ENCODE data around the gene MLYCD.
A peak's percentile ranks its signal among the peaks of the same experiment; 100 is the strongest.

The MLYCD gene

GRCh38 chr16:83953796-83954576 lies 55.1 kb downstream of the MLYCD start:
- Histone ChIP-seq H3K27ac (ENCODE audit: insufficient read depth, low read length, poor library complexity, severe bottlenecking) (no peak overlapping the region), H3K9me3 (ENCODE audit: control insufficient read depth, low read length) (no peaks in the 10 kb centered on the region), H3K36me3 (ENCODE audit: control insufficient read depth, insufficient read depth, low read length) (no peaks in the 10 kb centered on the region), H3K4me1 (ENCODE audit: control insufficient read depth, insufficient read depth, low read length, poor library complexity, severe bottlenecking) (no peaks in the 10 kb centered on the region), H3K4me3 (ENCODE audit: insufficient read depth, low read depth, low read length, poor library complexity, severe bottlenecking) (no peak overlapping the region), H3K27me3 (replicated peaks; ENCODE audit: control insufficient read depth, insufficient read depth, low read length, poor library complexity, severe bottlenecking) (peaks cover 15% of the 10 kb centered on the region)
- DNase-seq, result no peak

- H3K9me3 ChIP-seq (ENCODE audit: control insufficient read depth, low read length), result no peaks in the 10 kb centered on the region
- peaks cover 15% of the 10 kb centered on the region for H3K27me3 ChIP-seq (replicated peaks; ENCODE audit: control insufficient read depth, insufficient read depth, low read length, poor library complexity, severe bottlenecking)
- H3K36me3 ChIP-seq (ENCODE audit: control insufficient read depth, insufficient read depth, low read length), result no peaks in the 10 kb centered on the region
- DNase-seq, result no peak
- no peaks in the 10 kb centered on the region for H3K4me1 ChIP-seq (ENCODE audit: control insufficient read depth, insufficient read depth, low read length, poor library complexity, severe bottlenecking)
- no peak overlapping the region for H3K27ac ChIP-seq (ENCODE audit: insufficient read depth, low read length, poor library complexity, severe bottlenecking)
- H3K4me3 ChIP-seq (ENCODE audit: insufficient read depth, low read depth, low read length, poor library complexity, severe bottlenecking), result no peak overlapping the region
These were observed 55.7 kb downstream of the MLYCD start for GRCh38 chr16:83954577-83955016.

GRCh38 chr16:83955218-83956130 lies 56.6 kb downstream of the MLYCD start:
- no peaks in the 10 kb centered on the region for H3K9me3 ChIP-seq (ENCODE audit: control insufficient read depth, low read length)
- H3K27me3 ChIP-seq (replicated peaks; ENCODE audit: control insufficient read depth, insufficient read depth, low read length, poor library complexity, severe bottlenecking), result peaks cover 15% of the 10 kb centered on the region
- no peaks in the 10 kb centered on the region for H3K4me1 ChIP-seq (ENCODE audit: control insufficient read depth, insufficient read depth, low read length, poor library complexity, severe bottlenecking)
- no peak overlapping the region for H3K4me3 ChIP-seq (ENCODE audit: insufficient read depth, low read depth, low read length, poor library complexity, severe bottlenecking)
- no peak overlapping the region for H3K27ac ChIP-seq (ENCODE audit: insufficient read depth, low read length, poor library complexity, severe bottlenecking)
- no peak for DNase-seq
- no peaks in the 10 kb centered on the region for H3K36me3 ChIP-seq (ENCODE audit: control insufficient read depth, insufficient read depth, low read length)

- DNase-seq, result peak; percentile 18 to 42 (median 19)
- no peak overlapping the region for H3K27ac ChIP-seq (ENCODE audit: insufficient read depth, low read length, poor library complexity, severe bottlenecking)
- H3K9me3 ChIP-seq (ENCODE audit: control insufficient read depth, low read length), result no peaks in the 10 kb centered on the region
- no peaks in the 10 kb centered on the region for H3K36me3 ChIP-seq (ENCODE audit: control insufficient read depth, insufficient read depth, low read length)
- H3K4me1 ChIP-seq (ENCODE audit: control insufficient read depth, insufficient read depth, low read length, poor library complexity, severe bottlenecking), result no peaks in the 10 kb centered on the region
- peaks cover 15% of the 10 kb centered on the region for H3K27me3 ChIP-seq (replicated peaks; ENCODE audit: control insufficient read depth, insufficient read depth, low read length, poor library complexity, severe bottlenecking)
- H3K4me3 ChIP-seq (ENCODE audit: insufficient read depth, low read depth, low read length, poor library complexity, severe bottlenecking), result no peak overlapping the region
These were observed 57.7 kb downstream of the MLYCD start for GRCh38 chr16:83956336-83957289.

- Histone ChIP-seq H3K4me3 (ENCODE audit: insufficient read depth, low read depth, low read length, poor library complexity, severe bottlenecking) (no peak overlapping the region), H3K27ac (ENCODE audit: insufficient read depth, low read length, poor library complexity, severe bottlenecking) (no peak overlapping the region), H3K27me3 (replicated peaks; ENCODE audit: control insufficient read depth, insufficient read depth, low read length, poor library complexity, severe bottlenecking) (peaks cover 15% of the 10 kb centered on the region), H3K4me1 (ENCODE audit: control insufficient read depth, insufficient read depth, low read length, poor library complexity, severe bottlenecking) (no peaks in the 10 kb centered on the region), H3K36me3 (ENCODE audit: control insufficient read depth, insufficient read depth, low read length) (no peaks in the 10 kb centered on the region), H3K9me3 (ENCODE audit: control insufficient read depth, low read length) (no peaks in the 10 kb centered on the region)
- DNase-seq, result no peak
These were observed 58.5 kb downstream of the MLYCD start for GRCh38 chr16:83957296-83957855.

- Histone ChIP-seq H3K27me3 (replicated peaks; ENCODE audit: control insufficient read depth, insufficient read depth, low read length, poor library complexity, severe bottlenecking) (peaks cover 9% of the 10 kb centered on the region), H3K27ac (ENCODE audit: insufficient read depth, low read length, poor library complexity, severe bottlenecking) (no peak overlapping the region), H3K4me1 (ENCODE audit: control insufficient read depth, insufficient read depth, low read length, poor library complexity, severe bottlenecking) (no peaks in the 10 kb centered on the region), H3K36me3 (ENCODE audit: control insufficient read depth, insufficient read depth, low read length) (no peaks in the 10 kb centered on the region), H3K9me3 (ENCODE audit: control insufficient read depth, low read length) (no peaks in the 10 kb centered on the region), H3K4me3 (ENCODE audit: insufficient read depth, low read depth, low read length, poor library complexity, severe bottlenecking) (no peak overlapping the region)
- no peak for DNase-seq
These were observed 59.4 kb downstream of the MLYCD start for GRCh38 chr16:83958137-83958845.

- no peak overlapping the region for H3K27ac ChIP-seq (ENCODE audit: insufficient read depth, low read length, poor library complexity, severe bottlenecking)
- no peaks in the 10 kb centered on the region for H3K9me3 ChIP-seq (ENCODE audit: control insufficient read depth, low read length)
- H3K36me3 ChIP-seq (ENCODE audit: control insufficient read depth, insufficient read depth, low read length), result no peaks in the 10 kb centered on the region
- H3K27me3 ChIP-seq (replicated peaks; ENCODE audit: control insufficient read depth, insufficient read depth, low read length, poor library complexity, severe bottlenecking), result peaks cover 6% of the 10 kb centered on the region
- no peak for DNase-seq
- no peak overlapping the region for H3K4me3 ChIP-seq (ENCODE audit: insufficient read depth, low read depth, low read length, poor library complexity, severe bottlenecking)
- H3K4me1 ChIP-seq (ENCODE audit: control insufficient read depth, insufficient read depth, low read length, poor library complexity, severe bottlenecking), result no peaks in the 10 kb centered on the region
These were observed 60.1 kb downstream of the MLYCD start for GRCh38 chr16:83958846-83959565.

- Histone ChIP-seq H3K9me3 (ENCODE audit: control insufficient read depth, low read length) (no peaks in the 10 kb centered on the region), H3K4me1 (ENCODE audit: control insufficient read depth, insufficient read depth, low read length, poor library complexity, severe bottlenecking) (no peaks in the 10 kb centered on the region), H3K27ac (ENCODE audit: insufficient read depth, low read length, poor library complexity, severe bottlenecking) (no peak overlapping the region), H3K27me3 (replicated peaks; ENCODE audit: control insufficient read depth, insufficient read depth, low read length, poor library complexity, severe bottlenecking) (peaks cover 4% of the 10 kb centered on the region), H3K36me3 (ENCODE audit: control insufficient read depth, insufficient read depth, low read length) (no peaks in the 10 kb centered on the region), H3K4me3 (ENCODE audit: insufficient read depth, low read depth, low read length, poor library complexity, severe bottlenecking) (no peak overlapping the region)
- DNase-seq, result no peak
These were observed 60.9 kb downstream of the MLYCD start for GRCh38 chr16:83959656-83960434.
